Measurements from ENCODE around the gene FLACC1. TPM values are rescaled to one million over a fixed set of nuclear protein-coding genes. Genes with fewer than 3 reads are reported as not detected.

The FLACC1 gene
- total and polyA plus RNA-seq, 4 donors = 0.09 to 7.1 (median 1.1) TPM

GRCh38 chr2:201276511-201276910 is 80.6 kb downstream of the FLACC1 start:
- no peak overlapping the region for H3K9ac ChIP-seq (ENCODE audit: low read depth in 1 of 2, low read length in 2 of 2)
- DNase-seq (ENCODE audit: low spot score) = no peak
- TF ChIP-seq CTCF (IDR thresholded peaks at IDR 0.05; ENCODE audit: low read depth, low read length, missing input control) (no peak), ZBTB33 (IDR thresholded peaks at IDR 0.05) (no peak), EGR1 (IDR thresholded peaks at IDR 0.05; ENCODE audit: low read depth in 2 of 2) (no peak), FOXA1 (IDR thresholded peaks at IDR 0.05) (no peak), GABPA (IDR thresholded peaks at IDR 0.05 in 1 of 2, conservative IDR thresholded peaks at IDR 0.05 in 1 of 2) (no peak), RXRA (IDR thresholded peaks at IDR 0.05) (no peak), FOXA2 (IDR thresholded peaks at IDR 0.05) (no peak), REST (IDR thresholded peaks at IDR 0.05) (no peak), HNF4G (IDR thresholded peaks at IDR 0.05) (no peak), ATF3 (IDR thresholded peaks at IDR 0.05) (no peak), SP1 (IDR thresholded peaks at IDR 0.05) (no peak), JUND (IDR thresholded peaks at IDR 0.05) (no peak), NR2F2 (IDR thresholded peaks at IDR 0.05) (no peak), HNF4A (conservative IDR thresholded peaks at IDR 0.05) (no peak), YY1 (IDR thresholded peaks at IDR 0.05) (no peak), TAF1 (conservative IDR thresholded peaks at IDR 0.05) (no peak), RAD21 (IDR thresholded peaks at IDR 0.05) (no peak), MAX (IDR thresholded peaks at IDR 0.05) (no peak)
- H3K27ac ChIP-seq (ENCODE audit: low read depth in 1 of 2, low read length in 2 of 2) = no peak overlapping the region
- 86% methylated on average over 6 of the region's 6 CpGs for WGBS
- H3K9me3 ChIP-seq (ENCODE audit: control insufficient read depth in 4 of 4, low read length in 3 of 4) = no peaks in the 10 kb centered on the region
- no peak overlapping the region for H3K4me3 ChIP-seq (ENCODE audit: low read depth in 1 of 3, low read length in 3 of 3)
- no peaks in the 10 kb centered on the region for H3K4me1 ChIP-seq (ENCODE audit: control insufficient read depth in 4 of 4, insufficient read depth in 4 of 4, low read length in 3 of 4)
- H3K36me3 ChIP-seq (ENCODE audit: control insufficient read depth in 4 of 4, insufficient read depth in 3 of 4, low read depth in 1 of 4, low read length in 3 of 4) = peaks cover 6 to 43% (median 33%) of the 10 kb centered on the region in 4 donors
- H3K27me3 ChIP-seq (ENCODE audit: control insufficient read depth in 4 of 4, insufficient read depth in 4 of 4, low read length in 3 of 4) = no peaks in the 10 kb centered on the region
